AG04450 (cell line): ENCODE results near the gene SKA2. TPM values are rescaled to one million over a fixed set of nuclear protein-coding genes. Genes with fewer than 3 reads are reported as not detected.

ENCODE experiments used
- CTCF ChIA-PET: fragments of 300-600, 350-600 bp; formaldehyde crosslinking; extraction: SDS; loops from one replicate; lab custom pipeline; 2022; ENCODE audit warnings: antibody characterized with exemption, inconsistent platforms; lab: Charles Lee
- POLR2A ChIA-PET: fragments of 350-600 bp; formaldehyde crosslinking; extraction: SDS; loops from one replicate; lab custom pipeline; 2021; ENCODE audit warnings: antibody characterized with exemption, inconsistent platforms; lab: Yijun Ruan, JAX
- DNase-seq: peaks from one replicate; pipeline ENCODE4 v3.0.0-alpha.2; 2011; ENCODE audit warnings: low read depth, low spot score
- H3K27ac ChIP-seq: one replicate; pipeline ENCODE4 v1.5.1; 2012; ENCODE audit warnings: low read depth, low read length, control low read depth
- H3K27me3 ChIP-seq: one replicate; pipeline ENCODE4 v1.6.0; 2012; ENCODE audit warnings: low read length; ENCODE audit not compliant: control insufficient read depth, insufficient read depth
- H3K4me3 ChIP-seq: 2 replicates; pipeline ENCODE4 v1.5.1; 2011; ENCODE audit warnings: mild to moderate bottlenecking, low read depth, low read length, control low read depth
- H3K9me3 ChIP-seq: 2 replicates; pipeline ENCODE4 v1.5.1; 2012; ENCODE audit warnings: low read length; ENCODE audit not compliant: control insufficient read depth, insufficient read depth
- polyA plus RNA-seq: library from polyadenylated mRNA; depleted of rRNA; stranded (reverse); fragments of >200 nt; gene quantifications from 2 replicates; pipeline ENCODE4 v1.2.3, GENCODE V29; 2011
- TF ChIP-seq, protein P1 (sequence below): IDR thresholded peaks from 2 replicates; pipeline ENCODE4 v1.5.1; 2011; ENCODE audit warnings: low read depth, low read length, control low read depth, inconsistent platforms

Gene SKA2
- polyA plus RNA-seq, 1 experiment, result 45.4 TPM

GRCh38 chr17:59106463-59107305, 48.3 kb downstream of the SKA2 start, which contains the start of gene TRIM37:
Gene TRIM37 (minus strand): TSS chr17:59106880. CDS start chr17:59106461, 419 bp downstream.
- ChIA-PET POLR2A (interaction anchor here (0.6 to 1.9 kb wide), 8 partner anchors 12 to 475 kb away, joined by 3 to 14 read pairs (median 4); partner anchors contain the start of genes PRR11 and SKA2), CTCF (interaction anchor here (1.8 kb wide), 1 partner anchor 12 kb away, joined by 6 read pairs; no protein-coding TSS in a partner anchor)
- DNase-seq, result peak; percentile 98
- H3K27me3 ChIP-seq, result no peaks in the 10 kb centered on the region
- H3K9me3 ChIP-seq, result peaks cover 4% of the 10 kb centered on the region; the same call in 1 of the 2 replicates
- H3K27ac ChIP-seq, result peak within 1 kb of the TSS; percentile 96
- peak within 1 kb of the TSS; percentile 86 for H3K4me3 ChIP-seq
- TF ChIP-seq, protein P1, sequence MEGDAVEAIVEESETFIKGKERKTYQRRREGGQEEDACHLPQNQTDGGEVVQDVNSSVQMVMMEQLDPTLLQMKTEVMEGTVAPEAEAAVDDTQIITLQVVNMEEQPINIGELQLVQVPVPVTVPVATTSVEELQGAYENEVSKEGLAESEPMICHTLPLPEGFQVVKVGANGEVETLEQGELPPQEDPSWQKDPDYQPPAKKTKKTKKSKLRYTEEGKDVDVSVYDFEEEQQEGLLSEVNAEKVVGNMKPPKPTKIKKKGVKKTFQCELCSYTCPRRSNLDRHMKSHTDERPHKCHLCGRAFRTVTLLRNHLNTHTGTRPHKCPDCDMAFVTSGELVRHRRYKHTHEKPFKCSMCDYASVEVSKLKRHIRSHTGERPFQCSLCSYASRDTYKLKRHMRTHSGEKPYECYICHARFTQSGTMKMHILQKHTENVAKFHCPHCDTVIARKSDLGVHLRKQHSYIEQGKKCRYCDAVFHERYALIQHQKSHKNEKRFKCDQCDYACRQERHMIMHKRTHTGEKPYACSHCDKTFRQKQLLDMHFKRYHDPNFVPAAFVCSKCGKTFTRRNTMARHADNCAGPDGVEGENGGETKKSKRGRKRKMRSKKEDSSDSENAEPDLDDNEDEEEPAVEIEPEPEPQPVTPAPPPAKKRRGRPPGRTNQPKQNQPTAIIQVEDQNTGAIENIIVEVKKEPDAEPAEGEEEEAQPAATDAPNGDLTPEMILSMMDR, result no peak; the same call in 1 of the 2 replicates

- CTCF ChIA-PET, result interaction anchor here (1.8 kb wide), 1 partner anchor 11 kb away, joined by 6 read pairs; no protein-coding TSS in a partner anchor
- H3K27ac ChIP-seq, result peak overlapping the region; percentile 96
- no peaks in the 10 kb centered on the region for H3K27me3 ChIP-seq
- POLR2A ChIA-PET, result interaction anchor here (1.2 to 1.9 kb wide), 6 partner anchors 12 to 474 kb away, joined by 3 to 14 read pairs (median 4); partner anchors contain the start of genes PRR11 and SKA2
- peak overlapping the region; percentile 86 for H3K4me3 ChIP-seq
- TF ChIP-seq, protein P1, result no peak
- DNase-seq, result no peak
- peaks cover 4% of the 10 kb centered on the region; the same call in 1 of the 2 replicates for H3K9me3 ChIP-seq
Measured at GRCh38 chr17:59105852-59106462, 49.0 kb downstream of the SKA2 start.

DNA sequence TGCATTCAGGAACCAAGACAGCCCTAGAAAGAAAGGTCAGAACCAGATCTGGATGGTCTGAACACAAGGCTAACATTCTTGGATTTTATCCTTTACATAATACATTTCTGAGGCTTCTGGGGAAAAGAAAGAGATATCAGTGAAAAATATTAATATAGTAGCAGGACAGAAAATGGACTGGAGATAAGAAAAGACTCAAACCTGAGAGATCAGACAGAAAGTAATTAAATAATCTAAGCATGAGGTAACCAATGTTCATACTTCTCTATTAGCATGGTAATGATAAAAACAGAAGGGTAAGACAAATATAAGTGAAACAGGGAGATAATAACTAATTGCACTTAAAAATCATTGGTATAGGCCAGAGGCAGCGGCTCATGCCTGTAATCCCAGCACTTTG, 53.8 kb downstream of the SKA2 start:
- TF ChIP-seq, protein P1, result no peak
- H3K4me3 ChIP-seq, result no peak overlapping the region
- H3K27ac ChIP-seq, result no peak overlapping the region
- ChIA-PET CTCF (no interaction called here), POLR2A (no interaction called here)
- H3K9me3 ChIP-seq, result peaks cover 5% of the 10 kb centered on the region
- no peak for DNase-seq
- no peaks in the 10 kb centered on the region for H3K27me3 ChIP-seq

GRCh38 chr17:59097876-59098275, 57.1 kb downstream of the SKA2 start:
- H3K27me3 ChIP-seq, result no peaks in the 10 kb centered on the region
- H3K9me3 ChIP-seq, result peaks cover 4% of the 10 kb centered on the region; the same call in 1 of the 2 replicates
- no peak for DNase-seq
- CTCF ChIA-PET, result interaction anchor here (0.5 kb wide), 1 partner anchor 22 kb away, joined by 4 read pairs; no protein-coding TSS in a partner anchor
- TF ChIP-seq, protein P1, result no peak
- H3K27ac ChIP-seq, result no peak overlapping the region
- POLR2A ChIA-PET, result no interaction called here
- H3K4me3 ChIP-seq, result no peak overlapping the region
